HCT116 (cell line): Measurements from ENCODE around the gene EVI5. TPM values are rescaled to one million over a fixed set of nuclear protein-coding genes. Genes with fewer than 3 reads are reported as not detected.

Experiments used
- ATAC-seq: fragments of 200-7000 bp; cut with Tn5 transposase; 2 replicates; pipeline ENCODE4 v1.9.1; 2020; ENCODE audit warnings: mild to moderate bottlenecking, moderate library complexity
- BruUV-seq: library from RNA; stranded (reverse); fragments of 400-500 nt; replicated peaks from 2 replicates; lab custom pipeline; 2021; lab: Mats Ljungman, UMichigan
- CTCF ChIA-PET: fragments of 300-600 bp; sonication (Branson Sonifier 250); formaldehyde crosslinking; loops from one replicate; lab custom pipeline; 2021; ENCODE audit warnings: antibody characterized with exemption; lab: Charles Lee
- POLR2A ChIA-PET: fragments of 300-600, 350-600 bp; sonication (Branson Sonifier 250); formaldehyde crosslinking; loops from one replicate; lab custom pipeline; 2021; ENCODE audit warnings: antibody characterized with exemption; lab: Charles Lee
- RAD21 ChIA-PET, 2 experiments: fragments of 300-600 bp; sonication (Branson Sonifier 250); formaldehyde crosslinking; loops; one replicate each; lab custom pipeline; 2023; ENCODE audit warnings: low total read pairs in 2 of 2; ENCODE audit not compliant: uncharacterized antibody in 2 of 2, unreplicated experiment in 2 of 2, low non-redundant PET in 1 of 2; lab: Charles Lee
- DNase-seq: peaks from one replicate; pipeline ENCODE4 v3.0.0-alpha.2; 2010; ENCODE audit warnings: low read depth, low spot score
- H2AFZ ChIP-seq: fragments of 200-600 bp; shearing (Covaris generic), sonication (generic); 2 replicates; pipeline ENCODE4 v1.6.1; 2017; ENCODE audit warnings: low read depth, mixed run types, mixed read lengths, antibody characterized with exemption, low read length; ENCODE audit not compliant: poor library complexity, severe bottlenecking
- H3K27ac ChIP-seq: 2 replicates; pipeline ENCODE4 v1.5.1; 2012; ENCODE audit warnings: low read depth, low read length
- H3K27me3 ChIP-seq: fragments of 200-600 bp; sonication (generic); 2 replicates; pipeline ENCODE4 v1.6.1; 2016; ENCODE audit warnings: mixed run types, low read length, mixed read lengths; ENCODE audit not compliant: insufficient read depth
- H3K36me3 ChIP-seq, 2 experiments: fragments of 200-500 bp in 1 of 2; fragments of 200-600 bp in 1 of 2; sonication (Bioruptor generic) in 1 of 2; sonication (generic) in 1 of 2; 2 replicates each; pipeline versions ENCODE4 v1.5.1 to v1.6.1; 2014 to 2016; ENCODE audit warnings: low read length in 2 of 2, inconsistent platforms in 1 of 2, mixed read lengths in 1 of 2, mixed run types in 1 of 2; ENCODE audit not compliant: insufficient read depth in 2 of 2, control insufficient read depth in 1 of 2
- H3K4me1 ChIP-seq, 2 experiments: fragments of 200-600 bp in 1 of 2; sonication (generic) in 1 of 2; 2 replicates each; pipeline versions ENCODE4 v1.5.1 to v1.6.1; 2012 to 2017; ENCODE audit warnings: low read length in 2 of 2, inconsistent platforms in 1 of 2, mild to moderate bottlenecking in 1 of 2, mixed read lengths in 1 of 2, mixed run types in 1 of 2, moderate library complexity in 1 of 2; ENCODE audit not compliant: insufficient read depth in 2 of 2, control insufficient read depth in 1 of 2
- H3K4me2 ChIP-seq: fragments of 200-600 bp; sonication (generic); 2 replicates; pipeline ENCODE4 v1.6.1; 2017; ENCODE audit warnings: mixed run types, low read length, mixed read lengths
- H3K4me3 ChIP-seq, 2 experiments: fragments of 200-600 bp in 1 of 2; sonication (generic) in 1 of 2; replicated peaks in 1 of 2; 2 replicates each; pipeline ENCODE4 v1.5.1; 2011 to 2016; ENCODE audit warnings: low read length in 2 of 2, control low read depth in 1 of 2, low read depth in 1 of 2, mild to moderate bottlenecking in 1 of 2, mixed read lengths in 1 of 2, mixed run types in 1 of 2
- H3K79me2 ChIP-seq: fragments of 200-600 bp; sonication (generic); 2 replicates; pipeline ENCODE4 v1.6.1; 2017; ENCODE audit warnings: mild to moderate bottlenecking, mixed run types, low read length, moderate library complexity, mixed read lengths; ENCODE audit not compliant: insufficient read depth
- H3K9ac ChIP-seq: fragments of 200-600 bp; sonication (generic); 2 replicates; pipeline ENCODE4 v1.6.1; 2016; ENCODE audit warnings: low read length, mixed read lengths
- H3K9me2 ChIP-seq: fragments of 200-600 bp; sonication (generic), shearing (Covaris generic); 2 replicates; pipeline ENCODE4 v1.6.1; 2017; ENCODE audit warnings: mixed run types, mild to moderate bottlenecking, moderate library complexity; ENCODE audit not compliant: insufficient read depth
- H3K9me3 ChIP-seq, 2 experiments: fragments of 200-500 bp in 1 of 2; fragments of 200-600 bp in 1 of 2; sonication (Bioruptor generic) in 1 of 2; sonication (generic) in 1 of 2; 2 replicates each; pipeline ENCODE4 v1.6.1; 2014 to 2017; ENCODE audit warnings: low read length in 2 of 2, mixed read lengths in 2 of 2, inconsistent platforms in 1 of 2, low read depth in 1 of 2, mild to moderate bottlenecking in 1 of 2, mixed run types in 1 of 2, moderate library complexity in 1 of 2; ENCODE audit not compliant: control insufficient read depth in 1 of 2, insufficient read depth in 1 of 2
- H4K20me1 ChIP-seq: fragments of 200-600 bp; sonication (generic), shearing (Covaris generic); 2 replicates; pipeline ENCODE4 v1.6.1; 2017; ENCODE audit warnings: mixed run types, mild to moderate bottlenecking, moderate library complexity; ENCODE audit not compliant: insufficient read depth
- CBX3 ChIP-seq: IDR thresholded peaks from 2 replicates; pipeline ENCODE4 v1.6.1; 2012; ENCODE audit warnings: low read depth
- EGR1 ChIP-seq: IDR thresholded peaks from 2 replicates; pipeline ENCODE4 v1.6.1; 2012; ENCODE audit warnings: low read depth
- EZH2 ChIP-seq: fragments of 200-600 bp; sonication (generic); IDR thresholded peaks from 2 replicates; pipeline ENCODE4 v1.6.1; 2017; ENCODE audit warnings: antibody characterized with exemption, mixed run types
- EZH2phosphoT487 ChIP-seq: fragments of 200-600 bp; IDR thresholded peaks from 2 replicates; pipeline ENCODE4 v1.6.1; 2018; ENCODE audit warnings: antibody characterized with exemption, borderline replicate concordance
- JUND ChIP-seq: IDR thresholded peaks from 2 replicates; pipeline ENCODE4 v1.6.1; 2012
- POLR2A ChIP-seq: IDR thresholded peaks from 2 replicates; pipeline ENCODE4 v1.7.0; 2011; ENCODE audit warnings: borderline replicate concordance; ENCODE audit not compliant: insufficient read depth, insufficient read length; ENCODE audit errors: extremely low read depth
- POLR2AphosphoS5 ChIP-seq: IDR thresholded peaks from 2 replicates; pipeline ENCODE4 v1.6.1; 2011; ENCODE audit warnings: mild to moderate bottlenecking, low read depth, low read length, moderate library complexity
- SIN3A ChIP-seq: IDR thresholded peaks from 2 replicates; pipeline ENCODE4 v1.6.1; 2012; ENCODE audit warnings: low read depth
- SP1 ChIP-seq: IDR thresholded peaks from 2 replicates; pipeline ENCODE4 v1.6.1; 2012; ENCODE audit warnings: low read depth
- TCF7L2 ChIP-seq: IDR thresholded peaks from 2 replicates; pipeline ENCODE4 v1.7.0; 2011; ENCODE audit warnings: borderline replicate concordance, inconsistent platforms; ENCODE audit not compliant: insufficient read depth, insufficient read length; ENCODE audit errors: extremely low read depth
- YY1 ChIP-seq: IDR thresholded peaks from 2 replicates; pipeline ENCODE4 v1.6.1; 2011; ENCODE audit warnings: low read length, low read depth, moderate library complexity, mild to moderate bottlenecking; ENCODE audit not compliant: insufficient replicate concordance; ENCODE audit errors: extremely low read depth
- ZFX ChIP-seq: fragments of 450-650 bp; IDR thresholded peaks from 2 replicates; pipeline ENCODE4 v1.6.1; 2017
- intact Hi-C: fragments of 100-400 bp; cut with micrococcal nuclease; formaldehyde crosslinking; loops from 2 replicates; pipeline ENCODE4 v1.10.0; 2022
- total RNA-seq: library from RNA; stranded (reverse); gene quantifications from one replicate; pipeline ENCODE4 v1.2.1, GENCODE V29; 2021; ENCODE audit not compliant: unreplicated experiment
- TF ChIP-seq, protein P1 (sequence below): IDR thresholded peaks from 2 replicates; pipeline ENCODE4 v1.6.1; 2012
- TF ChIP-seq, protein P2 (sequence below): IDR thresholded peaks from 2 replicates; pipeline ENCODE4 v1.6.1; 2012; ENCODE audit warnings: low read depth
- TF ChIP-seq, protein P3 (sequence below): IDR thresholded peaks from 2 replicates; pipeline ENCODE4 v1.6.1; 2012

Gene EVI5
- total RNA-seq, 1 experiment from 2014 or later, result 21.8 TPM

DNA sequence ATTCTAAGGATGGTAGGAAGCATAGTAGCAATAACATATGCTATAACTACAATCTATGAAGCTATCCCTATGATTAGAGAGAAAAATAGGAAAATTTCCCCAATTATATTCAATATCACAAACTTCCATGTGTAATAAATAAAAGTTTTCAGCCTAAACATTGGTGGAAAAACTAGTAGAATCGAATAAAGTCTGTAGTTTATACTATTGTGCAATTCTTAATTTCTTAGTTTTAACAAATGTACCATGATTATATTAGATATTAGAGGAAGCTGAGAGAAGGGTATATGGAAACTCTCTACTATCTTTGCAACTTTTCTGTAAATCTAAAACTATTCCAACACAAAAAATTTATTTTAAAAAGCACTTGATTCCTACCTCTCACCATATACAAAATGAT lies 284.4 kb downstream of the EVI5 start:
- no peaks in the 10 kb centered on the region for H3K9me3 ChIP-seq
- TF ChIP-seq, protein P1, sequence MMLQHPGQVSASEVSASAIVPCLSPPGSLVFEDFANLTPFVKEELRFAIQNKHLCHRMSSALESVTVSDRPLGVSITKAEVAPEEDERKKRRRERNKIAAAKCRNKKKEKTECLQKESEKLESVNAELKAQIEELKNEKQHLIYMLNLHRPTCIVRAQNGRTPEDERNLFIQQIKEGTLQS, result no peak
- TF ChIP-seq TCF7L2 (no peak), YY1 (no peak)
- TF ChIP-seq, all 23 proteins: peak for 0
- Histone ChIP-seq H3K79me2 (no peaks in the 10 kb centered on the region), H3K9ac (no peak overlapping the region), H4K20me1 (no peaks in the 10 kb centered on the region), H3K4me2 (no peak overlapping the region), H2AFZ (no peak overlapping the region), H3K27me3 (no peaks in the 10 kb centered on the region), H3K4me3 (no peak overlapping the region), H3K27ac (no peak overlapping the region), H3K36me3 (no peaks in the 10 kb centered on the region), H3K4me1 (no peaks in the 10 kb centered on the region), H3K9me2 (no peaks in the 10 kb centered on the region)
- no TSS peak for BruUV-seq
- no peak for DNase-seq
- ATAC-seq, result no peak
- ChIA-PET POLR2A (no interaction called here), RAD21 (no interaction called here), CTCF (interaction anchor here (0.7 kb wide), 1 partner anchor 15 kb away, joined by 3 read pairs; no protein-coding TSS in a partner anchor)
- intact Hi-C loops, result no loop called here

DNA sequence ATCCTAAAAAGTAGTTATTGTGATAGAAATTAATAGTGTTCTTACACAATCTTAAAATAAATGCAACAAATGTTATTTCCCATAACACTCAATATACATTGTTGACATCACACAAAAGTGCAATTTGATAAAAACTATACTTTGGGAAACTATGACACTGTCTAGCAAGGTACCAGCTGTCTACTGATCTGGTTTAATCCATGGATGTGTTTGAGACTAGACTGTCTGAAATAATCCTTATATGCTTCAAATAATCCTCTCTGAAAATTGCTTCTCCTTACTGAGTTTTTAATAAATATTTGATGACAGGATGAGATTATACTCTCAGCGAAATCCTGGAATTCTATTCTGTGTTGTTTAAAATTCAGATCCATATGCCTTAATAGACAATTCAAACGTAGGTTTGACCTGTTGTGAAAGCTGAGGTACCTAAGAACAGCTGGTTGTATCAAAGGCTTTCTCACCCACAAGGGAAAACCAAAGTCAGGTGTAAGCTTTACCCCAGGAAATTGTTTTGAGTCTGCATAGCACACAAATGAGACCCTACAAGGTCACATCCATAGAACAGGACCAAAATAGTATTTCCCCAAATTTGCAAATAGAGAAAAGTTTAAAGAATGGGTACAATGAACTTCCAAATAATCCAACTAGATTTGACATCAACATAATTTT lies 289.4 kb downstream of the EVI5 start:
- Histone ChIP-seq H2AFZ (no peak overlapping the region), H3K36me3 (no peaks in the 10 kb centered on the region), H3K4me3 (no peak overlapping the region), H3K79me2 (no peaks in the 10 kb centered on the region), H3K27ac (no peak overlapping the region), H3K4me2 (no peak overlapping the region), H3K9me3 (no peaks in the 10 kb centered on the region), H3K4me1 (no peaks in the 10 kb centered on the region), H3K9ac (no peak overlapping the region), H4K20me1 (no peaks in the 10 kb centered on the region), H3K9me2 (no peaks in the 10 kb centered on the region), H3K27me3 (no peaks in the 10 kb centered on the region)
- no peak for DNase-seq
- ChIA-PET POLR2A (no interaction called here), RAD21 (no interaction called here), CTCF (no interaction called here)
- intact Hi-C loops, result no loop called here
- ATAC-seq, result no peak
- no TSS peak for BruUV-seq
- TF ChIP-seq EZH2, result no peak
- TF ChIP-seq, protein P2, sequence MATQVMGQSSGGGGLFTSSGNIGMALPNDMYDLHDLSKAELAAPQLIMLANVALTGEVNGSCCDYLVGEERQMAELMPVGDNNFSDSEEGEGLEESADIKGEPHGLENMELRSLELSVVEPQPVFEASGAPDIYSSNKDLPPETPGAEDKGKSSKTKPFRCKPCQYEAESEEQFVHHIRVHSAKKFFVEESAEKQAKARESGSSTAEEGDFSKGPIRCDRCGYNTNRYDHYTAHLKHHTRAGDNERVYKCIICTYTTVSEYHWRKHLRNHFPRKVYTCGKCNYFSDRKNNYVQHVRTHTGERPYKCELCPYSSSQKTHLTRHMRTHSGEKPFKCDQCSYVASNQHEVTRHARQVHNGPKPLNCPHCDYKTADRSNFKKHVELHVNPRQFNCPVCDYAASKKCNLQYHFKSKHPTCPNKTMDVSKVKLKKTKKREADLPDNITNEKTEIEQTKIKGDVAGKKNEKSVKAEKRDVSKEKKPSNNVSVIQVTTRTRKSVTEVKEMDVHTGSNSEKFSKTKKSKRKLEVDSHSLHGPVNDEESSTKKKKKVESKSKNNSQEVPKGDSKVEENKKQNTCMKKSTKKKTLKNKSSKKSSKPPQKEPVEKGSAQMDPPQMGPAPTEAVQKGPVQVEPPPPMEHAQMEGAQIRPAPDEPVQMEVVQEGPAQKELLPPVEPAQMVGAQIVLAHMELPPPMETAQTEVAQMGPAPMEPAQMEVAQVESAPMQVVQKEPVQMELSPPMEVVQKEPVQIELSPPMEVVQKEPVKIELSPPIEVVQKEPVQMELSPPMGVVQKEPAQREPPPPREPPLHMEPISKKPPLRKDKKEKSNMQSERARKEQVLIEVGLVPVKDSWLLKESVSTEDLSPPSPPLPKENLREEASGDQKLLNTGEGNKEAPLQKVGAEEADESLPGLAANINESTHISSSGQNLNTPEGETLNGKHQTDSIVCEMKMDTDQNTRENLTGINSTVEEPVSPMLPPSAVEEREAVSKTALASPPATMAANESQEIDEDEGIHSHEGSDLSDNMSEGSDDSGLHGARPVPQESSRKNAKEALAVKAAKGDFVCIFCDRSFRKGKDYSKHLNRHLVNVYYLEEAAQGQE, result no peak
- TF ChIP-seq SIN3A, result no peak
- TF ChIP-seq EGR1, result no peak
- no peak for TF ChIP-seq TCF7L2
- no peak for TF ChIP-seq YY1
- TF ChIP-seq, protein P1, result no peak
- TF ChIP-seq POLR2AphosphoS5, result no peak
- no peak for TF ChIP-seq EZH2phosphoT487
- no peak for TF ChIP-seq JUND
- TF ChIP-seq SP1, result no peak
- no peak for TF ChIP-seq POLR2A
- TF ChIP-seq, protein P3, sequence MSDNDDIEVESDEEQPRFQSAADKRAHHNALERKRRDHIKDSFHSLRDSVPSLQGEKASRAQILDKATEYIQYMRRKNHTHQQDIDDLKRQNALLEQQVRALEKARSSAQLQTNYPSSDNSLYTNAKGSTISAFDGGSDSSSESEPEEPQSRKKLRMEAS, result no peak
- no peak for TF ChIP-seq ZFX
- TF ChIP-seq CBX3, result no peak
